Natural killer cell (primary cell): ENCODE measurements around the gene NR6A1. TPM values are rescaled to one million over a fixed set of nuclear protein-coding genes. Genes with fewer than 3 reads are reported as not detected.

ENCODE experiments used
- ATAC-seq, 3 donors: fragments of 150-1000 bp in 2 of 3; fragments of 200-7000 bp in 1 of 3; cut with Tn5 transposase; 1 replicate in 1 of 3; 2 replicates in 2 of 3; pipeline ENCODE4 v1.10.0; 2021; ENCODE audit warnings: mild to moderate bottlenecking in 2 of 3, moderate library complexity in 2 of 3
- DNase-seq, 2 donors: peaks; one replicate each; pipeline versions ENCODE4 v3.0.0 to v3.0.0-alpha.2; 2013 to 2021; ENCODE audit warnings: mixed read lengths in 1 of 2
- H3K27ac ChIP-seq: one replicate; pipeline ENCODE4 v1.5.1; 2013; ENCODE audit warnings: mild to moderate bottlenecking, low read length
- H3K27me3 ChIP-seq: one replicate; pipeline ENCODE4 v1.6.1; 2013; ENCODE audit warnings: low read length; ENCODE audit not compliant: control insufficient read depth, insufficient read depth
- H3K36me3 ChIP-seq: one replicate; pipeline ENCODE4 v1.6.1; 2013; ENCODE audit warnings: low read length; ENCODE audit not compliant: control insufficient read depth, insufficient read depth
- H3K4me1 ChIP-seq: one replicate; pipeline ENCODE4 v1.6.1; 2013; ENCODE audit warnings: low read length; ENCODE audit not compliant: control insufficient read depth, insufficient read depth
- H3K4me3 ChIP-seq: one replicate; pipeline ENCODE4 v1.5.1; 2013; ENCODE audit warnings: low read length
- H3K9me3 ChIP-seq: one replicate; pipeline ENCODE4 v1.6.1; 2013; ENCODE audit warnings: low read length; ENCODE audit not compliant: control insufficient read depth, insufficient read depth
- H3K27ac Mint-ChIP-seq, 2 donors: one replicate each; pipeline ENCODE4 v1.8.0; 2022; ENCODE audit warnings: mild to moderate bottlenecking in 2 of 2, mixed read lengths in 2 of 2, moderate library complexity in 1 of 2
- H3K27me3 Mint-ChIP-seq, 2 donors: one replicate each; pipeline ENCODE4 v1.8.0; 2022; ENCODE audit warnings: low read depth in 2 of 2, mixed read lengths in 2 of 2
- H3K36me3 Mint-ChIP-seq: one replicate; pipeline ENCODE4 v1.8.0; 2022; ENCODE audit warnings: mixed read lengths
- H3K4me1 Mint-ChIP-seq, 2 donors: one replicate each; pipeline ENCODE4 v1.8.0; 2022; ENCODE audit warnings: mixed read lengths in 2 of 2
- H3K4me3 Mint-ChIP-seq: one replicate; pipeline ENCODE4 v1.8.0; 2022; ENCODE audit warnings: mild to moderate bottlenecking, moderate library complexity, mixed read lengths
- H3K9me3 Mint-ChIP-seq, 2 donors: one replicate each; pipeline ENCODE4 v1.8.0; 2022; ENCODE audit warnings: mixed read lengths in 2 of 2
- WGBS: methylation state at CpG from one replicate; pipeline ENCODE4 v1.1.7; 2013; ENCODE audit warnings: missing lambda C conversion rate; ENCODE audit not compliant: insufficient coverage; 5-methylcytosine and 5-hydroxymethylcytosine counted together
- intact Hi-C: fragments of 100-400 bp; cut with micrococcal nuclease; formaldehyde crosslinking; loops from one replicate; pipeline ENCODE4 v1.14.2; 2022
- total RNA-seq, 4 donors: library from RNA; stranded (reverse); fragments of 120-200 nt in 1 of 4; gene quantifications; one replicate each; pipeline versions ENCODE4 v1.2.3 to v1.2.4, GENCODE V29; 2013 to 2022
- TF ChIP-seq, protein P1 (sequence below): fragments of 200-600 bp; IDR thresholded peaks from one replicate; pipeline ENCODE4 v1.8.0; 2022; ENCODE audit warnings: antibody characterized with exemption

Gene NR6A1
- total RNA-seq, 3 donors from 2014 or later (not counting 1 experiment from before 2014, with no cell fraction given), result 0.07 to 0.75 (median 0.49) TPM

DNA sequence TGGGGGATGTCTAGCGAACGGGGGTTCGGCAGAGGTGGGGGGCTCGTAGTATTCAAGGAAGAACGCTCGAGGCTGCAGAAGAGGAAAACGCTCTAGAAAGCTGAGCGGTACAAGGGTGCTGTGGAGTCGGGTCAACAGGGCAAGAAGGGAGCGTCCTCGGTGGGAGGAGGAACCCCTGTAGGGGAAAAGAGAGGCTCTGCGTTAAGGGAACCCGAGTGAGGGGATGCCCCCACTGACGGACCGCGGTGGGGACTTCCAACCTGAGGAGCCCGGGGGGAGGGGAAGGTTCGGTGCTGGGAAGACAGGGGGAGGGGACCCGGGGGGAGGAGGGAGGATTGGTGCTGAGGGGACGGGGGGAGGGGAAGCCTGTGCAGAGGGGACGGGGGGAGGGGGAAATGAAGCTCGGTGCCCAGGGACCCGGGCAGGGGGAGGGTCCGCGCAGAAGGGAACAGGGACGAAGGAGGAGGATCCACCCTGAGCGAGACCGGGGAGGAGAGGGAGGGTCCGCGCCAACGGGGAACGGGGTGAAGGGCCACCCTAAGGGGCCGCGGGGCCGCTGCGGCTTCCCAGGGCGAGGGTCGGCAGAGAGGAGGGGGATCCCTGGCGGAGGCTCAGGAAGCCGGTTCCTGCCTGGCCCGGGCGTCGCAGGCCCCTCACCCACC lies 621 bp downstream of the NR6A1 start:
- under 1% methylated on average over 43 of the region's 43 CpGs for WGBS
- intact Hi-C loops, result loop anchor here (1.0 to 5.0 kb wide), 3 partner anchors 102 to 373 kb away; partner anchors contain the start of genes GOLGA1 and SCAI
- ATAC-seq, result no peak
- H3K4me3 Mint-ChIP-seq, result peak overlapping the region; percentile 90
- Histone ChIP-seq H3K27me3 (peaks cover 47% of the 10 kb centered on the region), H3K36me3 (no peaks in the 10 kb centered on the region), H3K4me3 (peak overlapping the region; percentile 57), H3K4me1 (peaks cover 22% of the 10 kb centered on the region), H3K9me3 (no peaks in the 10 kb centered on the region), H3K27ac (no peak overlapping the region)
- no peaks in the 10 kb centered on the region for H3K9me3 Mint-ChIP-seq
- H3K36me3 Mint-ChIP-seq, result no peaks in the 10 kb centered on the region
- peaks cover 48 to 51% of the 10 kb centered on the region in 2 donors for H3K27me3 Mint-ChIP-seq
- H3K4me1 Mint-ChIP-seq, result peaks cover 37% of the 10 kb centered on the region in 2 donors
- DNase-seq, result peak in 1 of 2 donors; percentile 68
- TF ChIP-seq, protein P1, sequence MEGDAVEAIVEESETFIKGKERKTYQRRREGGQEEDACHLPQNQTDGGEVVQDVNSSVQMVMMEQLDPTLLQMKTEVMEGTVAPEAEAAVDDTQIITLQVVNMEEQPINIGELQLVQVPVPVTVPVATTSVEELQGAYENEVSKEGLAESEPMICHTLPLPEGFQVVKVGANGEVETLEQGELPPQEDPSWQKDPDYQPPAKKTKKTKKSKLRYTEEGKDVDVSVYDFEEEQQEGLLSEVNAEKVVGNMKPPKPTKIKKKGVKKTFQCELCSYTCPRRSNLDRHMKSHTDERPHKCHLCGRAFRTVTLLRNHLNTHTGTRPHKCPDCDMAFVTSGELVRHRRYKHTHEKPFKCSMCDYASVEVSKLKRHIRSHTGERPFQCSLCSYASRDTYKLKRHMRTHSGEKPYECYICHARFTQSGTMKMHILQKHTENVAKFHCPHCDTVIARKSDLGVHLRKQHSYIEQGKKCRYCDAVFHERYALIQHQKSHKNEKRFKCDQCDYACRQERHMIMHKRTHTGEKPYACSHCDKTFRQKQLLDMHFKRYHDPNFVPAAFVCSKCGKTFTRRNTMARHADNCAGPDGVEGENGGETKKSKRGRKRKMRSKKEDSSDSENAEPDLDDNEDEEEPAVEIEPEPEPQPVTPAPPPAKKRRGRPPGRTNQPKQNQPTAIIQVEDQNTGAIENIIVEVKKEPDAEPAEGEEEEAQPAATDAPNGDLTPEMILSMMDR, result no peak
- peak overlapping the region; percentile 60 to 86 for H3K27ac Mint-ChIP-seq

DNA sequence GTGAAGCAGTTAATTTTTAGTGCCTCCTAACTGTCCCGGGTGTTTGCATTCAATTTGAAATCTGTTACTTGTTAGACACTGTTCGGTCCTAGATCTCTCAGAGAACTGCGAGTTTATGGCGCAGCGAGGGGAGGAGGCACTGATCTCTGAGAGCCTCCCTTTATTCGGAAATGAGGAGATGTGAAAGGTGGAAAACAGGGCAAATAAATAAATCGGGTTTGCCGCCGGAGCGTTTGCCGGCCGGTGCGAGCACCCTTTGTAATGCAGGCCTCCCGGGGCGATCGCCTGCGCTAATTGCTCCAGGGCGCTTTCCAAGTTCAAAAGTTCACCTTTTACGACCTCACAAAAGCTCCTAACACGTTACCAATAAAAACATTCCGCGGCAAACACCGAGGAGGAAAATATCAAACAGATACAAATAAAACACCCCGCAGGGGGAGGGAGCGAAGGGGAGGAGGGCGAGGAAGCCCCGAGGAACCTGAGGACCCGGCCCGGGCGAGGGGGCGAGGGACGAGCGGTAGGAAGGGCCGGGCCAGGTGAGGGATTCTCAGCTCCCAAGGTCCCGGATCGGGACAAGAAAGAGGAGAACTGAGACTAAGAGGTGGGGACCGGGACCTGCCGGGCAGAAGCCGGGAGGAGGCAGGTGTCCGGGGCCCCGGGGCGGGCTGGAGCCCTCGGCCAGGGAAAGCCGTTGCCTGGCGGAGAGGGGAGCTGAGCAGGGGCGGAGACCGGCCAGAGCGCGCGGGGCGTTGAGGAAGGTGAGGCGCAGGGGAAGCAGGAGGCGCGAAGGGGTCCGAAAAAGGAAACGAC lies 1.4 kb downstream of the NR6A1 start:
- peaks cover 22% of the 10 kb centered on the region for H3K4me1 ChIP-seq

DNA sequence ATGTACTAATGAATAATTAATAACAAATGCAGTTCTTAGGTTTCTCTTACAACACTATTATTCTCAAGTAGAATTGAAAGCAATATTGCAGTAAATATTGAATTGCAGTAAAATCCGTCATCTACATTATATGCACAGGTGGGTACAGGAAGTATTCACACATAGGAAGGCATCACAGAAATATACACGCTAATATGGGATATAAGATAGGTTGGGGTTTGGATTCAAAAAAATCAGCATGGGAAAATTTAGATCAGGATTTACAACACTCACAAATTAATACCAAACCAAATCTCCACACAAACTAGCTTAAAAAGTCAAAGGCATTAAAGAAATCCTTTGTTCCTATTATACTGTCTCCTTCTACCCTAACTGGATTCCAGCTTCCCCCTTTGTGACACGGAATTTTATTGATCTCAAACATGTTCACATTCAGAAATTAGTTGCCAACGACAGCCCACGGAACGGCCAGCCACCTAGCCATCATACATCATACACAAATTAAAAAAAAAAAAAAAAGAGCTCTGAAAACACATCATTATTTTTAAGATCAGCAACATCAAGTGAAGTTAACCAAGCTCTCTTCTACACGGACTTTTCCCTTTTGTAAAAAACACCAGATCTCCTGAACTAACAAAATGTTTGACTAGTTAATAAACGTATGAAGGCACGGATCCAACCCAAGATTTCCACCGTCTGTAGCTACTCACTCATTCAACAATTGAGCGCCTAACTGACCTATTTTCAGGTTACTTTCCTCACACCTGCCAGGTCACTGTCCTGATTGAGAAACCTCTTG lies 2.2 kb downstream of the NR6A1 start:
- peaks cover 51 to 63% of the 10 kb centered on the region in 2 donors for H3K27me3 Mint-ChIP-seq
- peak in 1 of 2 donors; percentile 28 for DNase-seq
- H3K4me1 Mint-ChIP-seq, result peaks cover 29 to 31% of the 10 kb centered on the region in 2 donors
- ATAC-seq, result no peak
- Histone ChIP-seq H3K4me3 (no peak overlapping the region), H3K9me3 (no peaks in the 10 kb centered on the region), H3K27me3 (peaks cover 53% of the 10 kb centered on the region), H3K27ac (no peak overlapping the region), H3K4me1 (peaks cover 22% of the 10 kb centered on the region), H3K36me3 (no peaks in the 10 kb centered on the region)
- peak overlapping the region; percentile 90 for H3K4me3 Mint-ChIP-seq
- intact Hi-C loops, result no loop called here
- 22% methylated on average over 9 of the region's 11 CpGs for WGBS
- TF ChIP-seq, protein P1, result no peak
- no peaks in the 10 kb centered on the region for H3K9me3 Mint-ChIP-seq
- H3K27ac Mint-ChIP-seq, result no peak overlapping the region
- no peaks in the 10 kb centered on the region for H3K36me3 Mint-ChIP-seq

More for the DNA sequence above, 1.4 kb downstream of the NR6A1 start:
- ATAC-seq (no peak), DNase-seq (peak in 1 of 2 donors; percentile 26)
- H3K27me3 Mint-ChIP-seq, result peaks cover 46 to 57% of the 10 kb centered on the region in 2 donors
- peaks cover 37% of the 10 kb centered on the region in 2 donors for H3K4me1 Mint-ChIP-seq
- H3K4me3 ChIP-seq, result peak overlapping the region; percentile 7
- H3K36me3 ChIP-seq, result no peaks in the 10 kb centered on the region
- H3K27ac Mint-ChIP-seq, result peak overlapping the region; percentile 60 to 86
- H3K9me3 Mint-ChIP-seq, result no peaks in the 10 kb centered on the region
- no peak overlapping the region for H3K27ac ChIP-seq
- TF ChIP-seq, protein P1, result no peak
- no peaks in the 10 kb centered on the region for H3K36me3 Mint-ChIP-seq
- peak overlapping the region; percentile 90 for H3K4me3 Mint-ChIP-seq
- intact Hi-C loops, result loop anchor here (5.0 kb wide), 1 partner anchor 103 kb away; no protein-coding TSS in a partner anchor
- peaks cover 50% of the 10 kb centered on the region for H3K27me3 ChIP-seq
- H3K9me3 ChIP-seq, result no peaks in the 10 kb centered on the region
- 3% methylated on average over 52 of the region's 56 CpGs for WGBS
